ENCODE results near the gene KIRREL2. TPM values are rescaled to one million over a fixed set of nuclear protein-coding genes. Genes with fewer than 3 reads are reported as not detected.
A peak's percentile ranks its signal among the peaks of the same experiment; 100 is the strongest.

The KIRREL2 gene
- total RNA-seq, 1 donor from 2014 or later = 0.18 TPM

DNA sequence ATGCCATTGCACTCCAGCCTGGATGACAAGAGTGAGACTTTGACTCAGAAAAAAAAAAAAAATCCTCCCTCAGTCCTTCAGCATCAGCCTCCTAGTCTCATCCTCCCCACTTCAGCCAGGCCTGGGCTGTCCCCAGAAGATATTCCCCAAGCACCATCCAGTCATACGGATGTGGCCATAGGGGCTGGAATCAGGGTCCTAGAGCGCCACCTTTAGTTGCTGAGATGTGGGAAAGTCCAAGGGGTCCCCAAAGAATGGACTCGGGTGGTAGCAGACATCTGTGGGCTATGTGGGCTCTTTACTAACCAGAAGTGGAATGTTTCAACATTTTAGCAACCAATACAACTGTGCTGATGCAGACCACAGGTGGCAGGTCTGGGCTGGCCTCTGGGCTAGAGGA is 54.5 kb downstream of the KIRREL2 start:
- DNase-seq (ENCODE audit: low read depth) (no peak), FAIRE-seq (no peak)
- H3K27ac ChIP-seq (ENCODE audit: low read depth, low read length) = no peak overlapping the region
- peaks cover 6% of the 10 kb centered on the region for H3K4me1 ChIP-seq (ENCODE audit: insufficient read depth, low read length)
- no peaks in the 10 kb centered on the region for H3K27me3 ChIP-seq (ENCODE audit: insufficient read depth, low read length)
- Mint-ChIP-seq H3K4me3 (ENCODE audit: unreplicated experiment) (no peak overlapping the region), H3K27ac (ENCODE audit: unreplicated experiment) (no peak overlapping the region), H3K27me3 (ENCODE audit: low read depth, unreplicated experiment) (peaks cover 2% of the 10 kb centered on the region), H3K4me1 (ENCODE audit: low read depth, unreplicated experiment) (peaks cover 2% of the 10 kb centered on the region), H3K36me3 (ENCODE audit: low read depth, unreplicated experiment) (no peaks in the 10 kb centered on the region), H3K9me3 (ENCODE audit: unreplicated experiment) (no peaks in the 10 kb centered on the region)
- H3K79me2 ChIP-seq (ENCODE audit: insufficient read depth, low read length) = no peaks in the 10 kb centered on the region
- H4K20me1 ChIP-seq (ENCODE audit: insufficient read depth, low read length) = no peaks in the 10 kb centered on the region
- no peak overlapping the region for H3K9ac ChIP-seq (ENCODE audit: low read length)
- no peaks in the 10 kb centered on the region for H3K36me3 ChIP-seq (ENCODE audit: insufficient read depth, low read length)
- H3K4me2 ChIP-seq (ENCODE audit: low read length) = no peak overlapping the region
- no peaks in the 10 kb centered on the region for H3K9me3 ChIP-seq (ENCODE audit: insufficient read depth, low read depth, low read length)
- TF ChIP-seq, protein P1, sequence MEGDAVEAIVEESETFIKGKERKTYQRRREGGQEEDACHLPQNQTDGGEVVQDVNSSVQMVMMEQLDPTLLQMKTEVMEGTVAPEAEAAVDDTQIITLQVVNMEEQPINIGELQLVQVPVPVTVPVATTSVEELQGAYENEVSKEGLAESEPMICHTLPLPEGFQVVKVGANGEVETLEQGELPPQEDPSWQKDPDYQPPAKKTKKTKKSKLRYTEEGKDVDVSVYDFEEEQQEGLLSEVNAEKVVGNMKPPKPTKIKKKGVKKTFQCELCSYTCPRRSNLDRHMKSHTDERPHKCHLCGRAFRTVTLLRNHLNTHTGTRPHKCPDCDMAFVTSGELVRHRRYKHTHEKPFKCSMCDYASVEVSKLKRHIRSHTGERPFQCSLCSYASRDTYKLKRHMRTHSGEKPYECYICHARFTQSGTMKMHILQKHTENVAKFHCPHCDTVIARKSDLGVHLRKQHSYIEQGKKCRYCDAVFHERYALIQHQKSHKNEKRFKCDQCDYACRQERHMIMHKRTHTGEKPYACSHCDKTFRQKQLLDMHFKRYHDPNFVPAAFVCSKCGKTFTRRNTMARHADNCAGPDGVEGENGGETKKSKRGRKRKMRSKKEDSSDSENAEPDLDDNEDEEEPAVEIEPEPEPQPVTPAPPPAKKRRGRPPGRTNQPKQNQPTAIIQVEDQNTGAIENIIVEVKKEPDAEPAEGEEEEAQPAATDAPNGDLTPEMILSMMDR (IDR thresholded peaks at IDR 0.05; ENCODE audit: insufficient read depth, low read depth, low read length) = no peak
- TF ChIP-seq EZH2 (IDR thresholded peaks at IDR 0.05; ENCODE audit: insufficient read depth, low read length) = no peak
- no peak overlapping the region for H2AFZ ChIP-seq (ENCODE audit: low read depth, low read length)
- no peak overlapping the region for H3K4me3 ChIP-seq (ENCODE audit: insufficient read depth, low read depth, low read length)

DNA sequence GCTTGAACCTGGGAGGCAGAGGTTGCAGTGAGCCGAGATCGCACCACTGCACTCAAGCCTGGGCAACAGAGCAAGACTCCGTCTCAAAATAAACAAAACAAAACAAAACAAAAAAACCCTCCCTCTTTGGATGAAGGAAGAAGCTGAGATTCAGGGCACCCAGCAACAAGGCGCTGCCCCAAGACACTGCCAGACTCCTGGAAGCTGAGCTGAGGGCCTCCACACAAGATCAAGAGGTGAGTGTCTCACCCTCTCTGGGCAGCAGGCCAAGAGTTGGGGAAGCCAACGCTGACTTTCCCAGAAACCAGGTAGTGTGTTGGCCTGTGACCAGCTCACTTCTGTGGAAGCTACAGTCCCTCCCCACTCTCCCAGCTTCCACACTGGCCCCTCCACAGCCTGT is 55.1 kb downstream of the KIRREL2 start:
- TF ChIP-seq, protein P1 (IDR thresholded peaks at IDR 0.05; ENCODE audit: insufficient read depth, low read depth, low read length) = no peak
- TF ChIP-seq EZH2 (IDR thresholded peaks at IDR 0.05; ENCODE audit: insufficient read depth, low read length) = no peak
- Mint-ChIP-seq H3K4me3 (ENCODE audit: unreplicated experiment) (no peak overlapping the region), H3K27ac (ENCODE audit: unreplicated experiment) (no peak overlapping the region), H3K36me3 (ENCODE audit: low read depth, unreplicated experiment) (no peaks in the 10 kb centered on the region), H3K9me3 (ENCODE audit: unreplicated experiment) (no peaks in the 10 kb centered on the region), H3K4me1 (ENCODE audit: low read depth, unreplicated experiment) (peaks cover 2% of the 10 kb centered on the region), H3K27me3 (ENCODE audit: low read depth, unreplicated experiment) (peaks cover 2% of the 10 kb centered on the region)
- DNase-seq (ENCODE audit: low read depth) = peak; percentile 12
- Histone ChIP-seq H3K27me3 (ENCODE audit: insufficient read depth, low read length) (no peaks in the 10 kb centered on the region), H3K36me3 (ENCODE audit: insufficient read depth, low read length) (no peaks in the 10 kb centered on the region), H2AFZ (ENCODE audit: low read depth, low read length) (no peak overlapping the region), H3K4me2 (ENCODE audit: low read length) (no peak overlapping the region), H3K27ac (ENCODE audit: low read depth, low read length) (no peak overlapping the region), H3K9ac (ENCODE audit: low read length) (no peak overlapping the region), H3K9me3 (ENCODE audit: insufficient read depth, low read depth, low read length) (no peaks in the 10 kb centered on the region), H3K79me2 (ENCODE audit: insufficient read depth, low read length) (no peaks in the 10 kb centered on the region), H4K20me1 (ENCODE audit: insufficient read depth, low read length) (no peaks in the 10 kb centered on the region), H3K4me1 (ENCODE audit: insufficient read depth, low read length) (peaks cover 6% of the 10 kb centered on the region), H3K4me3 (ENCODE audit: insufficient read depth, low read depth, low read length) (no peak overlapping the region)
- no peak for FAIRE-seq

DNA sequence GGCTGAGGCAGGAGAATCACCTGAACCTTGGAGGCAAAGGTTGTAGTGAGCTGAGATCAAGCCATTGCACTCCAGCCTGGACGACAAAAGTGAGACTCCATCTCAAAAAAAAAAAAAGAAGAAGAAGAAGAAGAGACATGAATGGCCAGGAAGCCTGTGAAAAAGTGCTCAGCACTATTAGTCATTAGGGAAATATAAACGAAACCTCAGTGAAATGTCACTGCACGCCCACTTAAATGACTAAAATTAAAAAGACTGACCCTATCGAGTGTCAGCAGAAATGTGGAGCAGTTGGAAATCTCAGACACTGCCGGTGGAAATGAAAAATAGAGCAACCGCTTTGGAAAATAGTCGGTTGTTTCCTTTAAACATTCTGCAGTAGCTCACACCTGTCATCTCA is 56.9 kb downstream of the KIRREL2 start:
- Histone ChIP-seq H4K20me1 (ENCODE audit: insufficient read depth, low read length) (no peaks in the 10 kb centered on the region), H3K36me3 (ENCODE audit: insufficient read depth, low read length) (no peaks in the 10 kb centered on the region), H3K27me3 (ENCODE audit: insufficient read depth, low read length) (no peaks in the 10 kb centered on the region), H3K9ac (ENCODE audit: low read length) (no peak overlapping the region), H2AFZ (ENCODE audit: low read depth, low read length) (no peak overlapping the region), H3K4me3 (ENCODE audit: insufficient read depth, low read depth, low read length) (no peak overlapping the region), H3K27ac (ENCODE audit: low read depth, low read length) (no peak overlapping the region), H3K9me3 (ENCODE audit: insufficient read depth, low read depth, low read length) (no peaks in the 10 kb centered on the region), H3K4me2 (ENCODE audit: low read length) (peak overlapping the region; percentile 28), H3K79me2 (ENCODE audit: insufficient read depth, low read length) (no peaks in the 10 kb centered on the region), H3K4me1 (ENCODE audit: insufficient read depth, low read length) (peaks cover 6% of the 10 kb centered on the region)
- H3K27ac Mint-ChIP-seq (ENCODE audit: unreplicated experiment) = no peak overlapping the region
- no peak for FAIRE-seq
- H3K9me3 Mint-ChIP-seq (ENCODE audit: unreplicated experiment) = no peaks in the 10 kb centered on the region
- peak; percentile 47 for DNase-seq (ENCODE audit: low read depth)
- H3K27me3 Mint-ChIP-seq (ENCODE audit: low read depth, unreplicated experiment) = peaks cover 2% of the 10 kb centered on the region
- no peaks in the 10 kb centered on the region for H3K4me1 Mint-ChIP-seq (ENCODE audit: low read depth, unreplicated experiment)
- no peak overlapping the region for H3K4me3 Mint-ChIP-seq (ENCODE audit: unreplicated experiment)
- no peaks in the 10 kb centered on the region for H3K36me3 Mint-ChIP-seq (ENCODE audit: low read depth, unreplicated experiment)
- TF ChIP-seq, protein P1 (IDR thresholded peaks at IDR 0.05; ENCODE audit: insufficient read depth, low read depth, low read length) = no peak

Measured in astrocyte (in vitro differentiated cells and primary cell).